Thoracic aorta (tissue), 2 donors: Measurements from ENCODE around the gene LANCL3. TPM values are rescaled to one million over a fixed set of nuclear protein-coding genes. Genes with fewer than 3 reads are reported as not detected.

ENCODE experiments used
- ATAC-seq: fragments of 150-250 bp; one replicate; pipeline ENCODE4 v1.8.0; 2017; ENCODE audit warnings: low read depth; ENCODE audit not compliant: insufficient number of reproducible peaks, low FRiP score
- DNase-seq: peaks from one replicate; pipeline ENCODE4 v3.0.0-alpha.2; 2020; ENCODE audit warnings: low spot score
- H3K27ac ChIP-seq, 2 donors: fragments of 200-600 bp; sonication (generic); 1 replicate in 1 of 2; 2 replicates in 1 of 2; pipeline ENCODE4 v1.5.1; 2016; ENCODE audit warnings: mild to moderate bottlenecking in 2 of 2, moderate library complexity in 2 of 2
- H3K27me3 ChIP-seq: fragments of 200-600 bp; sonication (generic); replicated peaks from 2 replicates; pipeline ENCODE4 v1.6.0; 2016; ENCODE audit warnings: mild to moderate bottlenecking; ENCODE audit not compliant: insufficient read depth
- H3K36me3 ChIP-seq: fragments of 200-600 bp; sonication (generic); one replicate; pipeline ENCODE4 v1.5.1; 2016
- H3K4me1 ChIP-seq, 2 donors: fragments of 200-600 bp; sonication (generic); 1 replicate in 1 of 2; 2 replicates in 1 of 2; pipeline versions ENCODE4 v1.5.1 to v1.6.0; 2016; ENCODE audit warnings: low read depth in 2 of 2, mild to moderate bottlenecking in 1 of 2; ENCODE audit not compliant: control insufficient read depth in 1 of 2
- H3K4me3 ChIP-seq: fragments of 200-600 bp; sonication (generic); 2 replicates; pipeline ENCODE4 v1.5.1; 2016; ENCODE audit warnings: mild to moderate bottlenecking
- H3K9me3 ChIP-seq: fragments of 200-600 bp; sonication (generic); 2 replicates; pipeline ENCODE4 v1.5.1; 2016
- CTCF ChIP-seq: fragments of 200-600 bp; sonication (generic); IDR thresholded peaks from one replicate; pipeline ENCODE4 v1.5.1; 2019; ENCODE audit warnings: antibody characterized with exemption
- total RNA-seq, 2 donors: library from RNA; depleted of rRNA; stranded (reverse); fragments of >200 nt; gene quantifications; one replicate each; pipeline versions ENCODE4 v1.1.0 to v1.2.3, GENCODE V29; 2016

LANCL3 gene
- total RNA-seq, 2 donors from 2014 or later: 0.95 to 0.99 TPM

- H3K27ac ChIP-seq: no peak overlapping the region
- H3K27me3 ChIP-seq: no peaks in the 10 kb centered on the region
- no peaks in the 10 kb centered on the region for H3K9me3 ChIP-seq
- no peak for DNase-seq
- peaks cover 3 to 12% of the 10 kb centered on the region in 2 donors for H3K4me1 ChIP-seq
- no peaks in the 10 kb centered on the region for H3K36me3 ChIP-seq
- TF ChIP-seq CTCF: no peak
- ATAC-seq: no peak
- no peak overlapping the region for H3K4me3 ChIP-seq
Measured at GRCh38 chrX:37726346-37726745, 154.9 kb downstream of the LANCL3 start.

Other genes starting within 250 kb of the LANCL3 start
- gene PRRG1, start 222.3 kb upstream of the LANCL3 start, total RNA-seq: 10 to 100 TPM in 1 of 2 donors, 1 to 10 TPM in 1; 7.2 to 15.2 TPM
- gene XK, start 114.1 kb downstream of the LANCL3 start, total RNA-seq: 1 to 10 TPM; 1.5 to 1.6 TPM
- 10 to 100 TPM; 38.7 to 39.9 TPM for gene CYBB, start 208.4 kb downstream of the LANCL3 start, total RNA-seq